ENCODE data around the gene PRSS50. TPM values are rescaled to one million over a fixed set of nuclear protein-coding genes. Genes with fewer than 3 reads are reported as not detected.

PRSS50 gene
- total RNA-seq, 4 donors from 2014 or later: not detected

DNA sequence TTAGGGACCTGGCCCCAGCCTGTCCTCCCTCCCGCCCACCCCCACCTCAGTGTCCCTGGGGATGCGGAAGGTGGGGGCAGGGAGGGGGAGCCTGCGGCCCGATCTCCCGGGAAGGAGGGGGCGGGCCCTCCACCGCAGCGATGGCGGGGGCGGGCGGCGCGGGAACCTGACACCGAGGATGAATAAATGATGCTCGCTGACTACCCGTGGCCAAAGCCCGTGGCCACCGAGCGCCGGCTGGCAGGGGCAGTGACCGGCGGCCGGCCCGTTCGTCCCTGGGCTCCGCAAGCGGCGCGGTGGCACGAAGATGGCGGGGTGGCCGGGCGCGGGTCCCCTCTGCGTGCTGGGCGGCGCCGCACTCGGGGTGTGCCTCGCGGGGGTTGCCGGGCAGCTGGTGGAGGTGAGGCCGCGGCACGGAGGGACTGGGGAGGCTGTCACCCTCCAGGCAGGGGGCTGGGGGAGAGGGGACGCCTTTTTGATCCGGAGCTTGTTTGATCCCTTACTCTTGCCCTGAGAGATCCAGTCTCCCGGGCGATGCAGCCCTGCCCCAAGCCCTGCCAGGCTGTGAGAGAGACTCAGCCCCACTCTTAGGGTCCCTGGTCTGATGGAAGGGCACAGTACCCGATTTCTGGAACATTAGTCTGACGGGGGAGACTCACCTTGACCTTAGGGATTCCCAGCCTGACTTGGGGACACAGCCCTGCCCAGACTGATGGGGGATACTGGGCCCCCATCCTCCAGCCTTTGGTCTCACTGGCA lies 16.3 kb downstream of the PRSS50 start, which contains the start of gene TMIE:
TSS of gene TMIE (plus strand) at position 212 of the 759 bp plus-strand sequence. CDS start at position 308, 96 bp downstream.
- Histone ChIP-seq H3K4me3 (peak within 1 kb of the TSS in 3 of 4 donors; percentile 33 to 49 (median 44)), H3K9me3 (no peaks in the 10 kb centered on the region), H3K27me3 (no peaks in the 10 kb centered on the region), H3K27ac (peak within 1 kb of the TSS; percentile 32 to 55 (median 38)), H3K36me3 (no peaks in the 10 kb centered on the region), H3K4me1 (peaks cover 36 to 38% of the 10 kb centered on the region in 2 donors)
- DNase-seq: no peak
- TF ChIP-seq POLR2A (IDR thresholded peaks at IDR 0.05) (peak; percentile 13 to 25), CTCF (IDR thresholded peaks at IDR 0.05 in 4 of 5, conservative IDR thresholded peaks at IDR 0.05 in 1 of 5) (no peak)
- ATAC-seq: no peak
- in situ Hi-C loops (cut with MboI; ENCODE audit: low sequenced_read_pairs in 4 of 4): loop anchor here (5.0 to 25.0 kb wide), 3 partner anchors 211 to 636 kb away; no protein-coding TSS in a partner anchor
- intact Hi-C loops (cut with DNase I; ENCODE audit: low total_unique reads): loop anchor here (5.0 kb wide), 1 partner anchor 621 kb away; no protein-coding TSS in a partner anchor

DNA sequence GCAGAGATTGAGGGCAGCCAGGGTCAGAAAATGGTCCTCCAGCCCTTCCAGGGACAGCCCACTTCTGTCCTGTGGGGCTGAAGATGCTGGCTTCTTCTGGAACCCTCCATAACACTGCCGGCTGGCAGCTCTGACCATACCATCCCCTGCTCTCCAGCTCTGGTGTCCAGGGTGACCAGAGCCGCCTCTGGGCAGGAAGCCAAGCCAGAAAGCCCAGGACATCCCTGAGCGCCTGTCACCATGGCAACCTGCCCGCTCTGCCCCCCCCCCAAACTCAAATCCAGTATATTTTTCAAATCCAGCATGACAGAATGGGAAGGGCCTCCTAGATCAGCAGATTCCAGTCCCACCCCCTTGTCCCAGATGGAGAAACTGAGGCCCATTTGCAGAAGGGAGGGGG lies 16.9 kb downstream of the PRSS50 start:
- DNase-seq: peak in 1 of 2 donors; percentile 34
- H3K4me1 ChIP-seq: peaks cover 42 to 44% of the 10 kb centered on the region in 2 donors

DNA sequence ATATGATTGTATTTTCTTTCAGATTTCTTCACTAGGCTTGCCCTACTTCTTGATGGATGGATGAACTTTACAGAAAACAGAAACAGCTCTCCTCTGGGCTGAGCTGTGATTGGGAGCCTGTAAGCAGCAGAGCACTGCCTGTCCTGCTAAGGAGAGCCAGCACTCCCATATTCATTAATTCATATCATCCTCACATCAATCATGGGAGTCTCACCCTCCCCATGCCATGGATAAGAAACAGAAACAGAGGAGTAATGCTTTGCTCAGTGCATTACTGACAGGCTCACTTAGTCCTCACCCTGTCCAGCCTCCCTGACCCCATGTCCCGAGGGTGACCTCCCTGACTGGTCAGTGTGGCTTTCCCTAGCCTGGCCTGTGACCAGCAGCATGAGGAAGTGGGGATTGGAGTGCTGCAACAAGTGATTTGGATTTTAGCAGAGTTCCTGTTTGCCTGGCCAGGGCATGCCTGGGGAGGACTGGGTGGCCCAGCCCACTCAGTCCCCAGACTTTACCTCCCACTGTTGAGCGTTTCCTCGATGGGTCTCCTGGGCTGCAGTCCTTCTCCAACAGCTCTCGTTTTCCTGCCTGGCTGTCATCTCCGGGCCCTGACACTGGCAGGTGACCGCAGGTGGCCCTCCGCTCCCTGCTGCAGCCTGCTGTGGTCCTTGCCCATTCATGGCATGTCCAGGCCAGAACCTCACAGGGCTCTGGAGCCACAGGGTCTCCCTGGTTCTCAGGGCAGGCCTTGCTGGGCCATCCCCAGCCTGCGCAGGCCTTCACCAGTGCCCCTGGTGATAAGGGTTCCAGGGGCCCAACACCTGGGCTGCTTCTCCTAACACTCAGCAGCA lies 17.8 kb downstream of the PRSS50 start:
- TF ChIP-seq CTCF (IDR thresholded peaks at IDR 0.05 in 4 of 5, conservative IDR thresholded peaks at IDR 0.05 in 1 of 5) (no peak), POLR2A (IDR thresholded peaks at IDR 0.05) (no peak)
- in situ Hi-C loops (cut with MboI; ENCODE audit: low sequenced_read_pairs in 4 of 4) (loop anchor here (5.0 to 25.0 kb wide), 4 partner anchors 212 to 637 kb away; no protein-coding TSS in a partner anchor), intact Hi-C loops (cut with DNase I; ENCODE audit: low total_unique reads) (loop anchor here (5.0 to 10.0 kb wide), 2 partner anchors 622 to 1085 kb away; partner anchors contain the start of gene SMARCC1)
- no peak for ATAC-seq
- no peaks in the 10 kb centered on the region for H3K9me3 ChIP-seq
- H3K27me3 ChIP-seq: no peaks in the 10 kb centered on the region
- DNase-seq: peak; percentile 40 to 62
- peak overlapping the region; percentile 32 to 55 (median 38) for H3K27ac ChIP-seq
- H3K4me1 ChIP-seq: peaks cover 47 to 53% of the 10 kb centered on the region in 2 donors
- H3K4me3 ChIP-seq: no peak overlapping the region
- H3K36me3 ChIP-seq: no peaks in the 10 kb centered on the region

More for the DNA sequence above, 16.9 kb downstream of the PRSS50 start:
- in situ Hi-C loops (cut with MboI; ENCODE audit: low sequenced_read_pairs in 4 of 4): loop anchor here (5.0 to 25.0 kb wide), 3 partner anchors 212 to 637 kb away; no protein-coding TSS in a partner anchor
- ATAC-seq: no peak
- Histone ChIP-seq H3K4me3 (peak overlapping the region in 1 of 4 donors; percentile 33), H3K36me3 (no peaks in the 10 kb centered on the region), H3K9me3 (no peaks in the 10 kb centered on the region), H3K27me3 (no peaks in the 10 kb centered on the region), H3K27ac (peak overlapping the region in 3 of 4 donors; percentile 37 to 55 (median 40))
- TF ChIP-seq POLR2A (IDR thresholded peaks at IDR 0.05) (no peak), CTCF (IDR thresholded peaks at IDR 0.05 in 4 of 5, conservative IDR thresholded peaks at IDR 0.05 in 1 of 5) (no peak)
- intact Hi-C loops (cut with DNase I; ENCODE audit: low total_unique reads): loop anchor here (5.0 kb wide), 1 partner anchor 622 kb away; no protein-coding TSS in a partner anchor

Measured in gastrocnemius medialis (tissue), 4 donors.